SK-N-SH treated with all-trans-retinoic acid at 6 μM for 48 hours (cell line): Measurements from ENCODE around the gene ZNF384.

Experiments used
- ARNTL ChIP-seq: fragments of 450-650 bp; formaldehyde crosslinking; IDR thresholded peaks from 2 replicates; pipeline ENCODE4 v1.5.0; 2020; ENCODE audit warnings: low read depth, mild to moderate bottlenecking, moderate library complexity, borderline replicate concordance
- BACH2 ChIP-seq: fragments of 250-450 bp; sonication (Bioruptor Pico); IDR thresholded peaks from 2 replicates; pipeline ENCODE4 v1.9.0; 2021; ENCODE audit warnings: mild to moderate bottlenecking, borderline replicate concordance
- CREB5 ChIP-seq: fragments of 250-450 bp; sonication (Bioruptor Pico); IDR thresholded peaks from 2 replicates; pipeline ENCODE4 v1.5.1; 2020; ENCODE audit warnings: low read depth, mild to moderate bottlenecking, moderate library complexity
- CSDC2 ChIP-seq: fragments of 250-450 bp; sonication (Bioruptor Pico); IDR thresholded peaks from 2 replicates; pipeline ENCODE4 v1.5.0; 2020; ENCODE audit warnings: mild to moderate bottlenecking, moderate library complexity
- GLIS3 ChIP-seq: fragments of 250-450 bp; sonication (Bioruptor Pico); IDR thresholded peaks from 2 replicates; pipeline ENCODE4 v1.5.0; 2020; ENCODE audit warnings: mild to moderate bottlenecking, moderate library complexity
- OSR1 ChIP-seq: fragments of 250-450 bp; sonication (Bioruptor Pico); IDR thresholded peaks from 2 replicates; pipeline ENCODE4 v1.8.0; 2022; ENCODE audit warnings: moderate library complexity, mild to moderate bottlenecking, inconsistent platforms
- PATZ1 ChIP-seq: fragments of 250-450 bp; sonication (Bioruptor Pico); IDR thresholded peaks from 2 replicates; pipeline ENCODE4 v1.8.0; 2020; ENCODE audit warnings: mild to moderate bottlenecking, moderate library complexity, borderline replicate concordance
- RARB ChIP-seq: fragments of 250-450 bp; sonication (Bioruptor Pico); IDR thresholded peaks from 2 replicates; pipeline ENCODE4 v1.8.0; 2021; ENCODE audit warnings: mild to moderate bottlenecking, moderate library complexity
- ZC3H10 ChIP-seq: fragments of 250-450 bp; sonication (Bioruptor Pico); IDR thresholded peaks from 2 replicates; pipeline ENCODE4 v1.5.1; 2021; ENCODE audit warnings: mild to moderate bottlenecking, moderate library complexity
- ZFP30 ChIP-seq: fragments of 450-650 bp; formaldehyde crosslinking; IDR thresholded peaks from 2 replicates; pipeline ENCODE4 v1.5.0; 2022; ENCODE audit warnings: mild to moderate bottlenecking, moderate library complexity
- ZNF70 ChIP-seq: fragments of 450-650 bp; formaldehyde crosslinking; IDR thresholded peaks from 2 replicates; pipeline ENCODE4 v1.5.0; 2020; ENCODE audit warnings: mild to moderate bottlenecking, moderate library complexity

- TF ChIP-seq PATZ1 (CRISPR knock-in tag) (no peak), CREB5 (CRISPR knock-in tag) (no peak), ZFP30 (CRISPR knock-in tag) (no peak), BACH2 (CRISPR knock-in tag) (no peak), ARNTL (no peak), ZNF70 (no peak), RARB (CRISPR knock-in tag) (no peak), ZC3H10 (CRISPR knock-in tag) (no peak), GLIS3 (CRISPR knock-in tag) (no peak), CSDC2 (no peak), OSR1 (CRISPR knock-in tag) (no peak)
Observed at GRCh38 chr12:6667559-6668210, 21.5 kb downstream of the ZNF384 start.
